Epithelial cell of proximal tubule (primary cell): ENCODE results near the gene CCDC138. TPM values are rescaled to one million over a fixed set of nuclear protein-coding genes. Genes with fewer than 3 reads are reported as not detected.

Experiments used
- DNase-seq: peaks from one replicate; pipeline ENCODE4 v3.0.0-alpha.2; 2011; ENCODE audit warnings: low read depth
- H3K4me3 ChIP-seq: 2 replicates; pipeline ENCODE4 v1.5.1; 2011; ENCODE audit warnings: low read depth, mild to moderate bottlenecking, low read length
- CTCF ChIP-seq: conservative IDR thresholded peaks from 2 replicates; pipeline ENCODE4 v1.5.1; 2012; ENCODE audit warnings: low read depth, mild to moderate bottlenecking, low read length
- total RNA-seq: library from RNA; depleted of rRNA; stranded (reverse); fragments of >200 nt; gene quantifications from 2 replicates; pipeline ENCODE4 v1.2.3, GENCODE V29; 2015

The CCDC138 gene
- total RNA-seq, 1 donor from 2014 or later, result 9.7 TPM

GRCh38 chr2:108921096-108922030 is 134.8 kb downstream of the CCDC138 start:
- TF ChIP-seq CTCF, result no peak
- no peak for DNase-seq

GRCh38 chr2:108922141-108922915 is 135.8 kb downstream of the CCDC138 start:
- DNase-seq, result no peak
- no peak for TF ChIP-seq CTCF

More at GRCh38 chr2:108921096-108922030, 134.8 kb downstream of the CCDC138 start:
- no peak overlapping the region for H3K4me3 ChIP-seq

GRCh38 chr2:108923019-108923700 is 136.6 kb downstream of the CCDC138 start:
- H3K4me3 ChIP-seq, result no peak overlapping the region
- no peak for DNase-seq
- no peak for TF ChIP-seq CTCF

More at GRCh38 chr2:108922141-108922915, 135.8 kb downstream of the CCDC138 start:
- no peak overlapping the region for H3K4me3 ChIP-seq

- TF ChIP-seq CTCF, result no peak
- no peak overlapping the region for H3K4me3 ChIP-seq
- DNase-seq, result no peak
Observed at GRCh38 chr2:108923736-108924579, 137.4 kb downstream of the CCDC138 start.

GRCh38 chr2:108924580-108925251 is 138.1 kb downstream of the CCDC138 start:
- TF ChIP-seq CTCF, result no peak
- DNase-seq, result no peak
- no peak overlapping the region for H3K4me3 ChIP-seq
